Colonic mucosa (tissue), 4 donors: Measurements from ENCODE around the gene CEPT1. TPM values are rescaled to one million over a fixed set of nuclear protein-coding genes. Genes with fewer than 3 reads are reported as not detected.
"Not testable (repeated sequence)": the region's sequence is repeated elsewhere in the genome, so short reads cannot be mapped to it uniquely, and the experiment has no call there.

ENCODE experiments used
- DNase-seq: peaks from one replicate; pipeline ENCODE4 v3.0.0-alpha.2; 2020
- H3K27ac ChIP-seq: fragments of 200-600 bp; one replicate; pipeline ENCODE4 v1.8.0; 2021
- H3K27me3 ChIP-seq: fragments of 200-600 bp; one replicate; pipeline ENCODE4 v1.8.0; 2021
- H3K36me3 ChIP-seq: fragments of 200-600 bp; one replicate; pipeline ENCODE4 v1.8.0; 2021
- H3K4me1 ChIP-seq: fragments of 200-600 bp; one replicate; pipeline ENCODE4 v1.8.0; 2021; ENCODE audit warnings: mild to moderate bottlenecking
- H3K4me3 ChIP-seq: fragments of 200-600 bp; one replicate; pipeline ENCODE4 v1.8.0; 2021
- H3K9ac ChIP-seq, 2 donors: one replicate each; pipeline ENCODE4 v1.7.0; 2013; ENCODE audit warnings: control low read depth in 2 of 2, low read depth in 2 of 2, low read length in 2 of 2
- H3K9me3 ChIP-seq: fragments of 200-600 bp; one replicate; pipeline ENCODE4 v1.8.0; 2021
- CTCF ChIP-seq: fragments of 200-600 bp; IDR thresholded peaks from one replicate; pipeline ENCODE4 v1.8.0; 2022; ENCODE audit warnings: antibody characterized with exemption, mild to moderate bottlenecking
- intact Hi-C: fragments of 100-400 bp; cut with DNase I; formaldehyde crosslinking; loops from one replicate; pipeline ENCODE4 v1.14.1; 2022
- total RNA-seq, 2 donors: library from RNA; stranded (reverse); fragmentation: NEBNext Ultra II Directional in 1 of 2; extraction: Animal tissue kit (Norgen Biotek cat#: 25700) in 1 of 2; gene quantifications; one replicate each; pipeline ENCODE4 v1.2.1, GENCODE V29; 2021
- donor health status: healthy.
- donor health status: DM: no; HTN: no; CAD: no.
- donor health status: DM: no; HTN: no; CAD: no.

The CEPT1 gene
- 10 to 100 TPM; 35.7 to 38.7 TPM for total RNA-seq

DNA sequence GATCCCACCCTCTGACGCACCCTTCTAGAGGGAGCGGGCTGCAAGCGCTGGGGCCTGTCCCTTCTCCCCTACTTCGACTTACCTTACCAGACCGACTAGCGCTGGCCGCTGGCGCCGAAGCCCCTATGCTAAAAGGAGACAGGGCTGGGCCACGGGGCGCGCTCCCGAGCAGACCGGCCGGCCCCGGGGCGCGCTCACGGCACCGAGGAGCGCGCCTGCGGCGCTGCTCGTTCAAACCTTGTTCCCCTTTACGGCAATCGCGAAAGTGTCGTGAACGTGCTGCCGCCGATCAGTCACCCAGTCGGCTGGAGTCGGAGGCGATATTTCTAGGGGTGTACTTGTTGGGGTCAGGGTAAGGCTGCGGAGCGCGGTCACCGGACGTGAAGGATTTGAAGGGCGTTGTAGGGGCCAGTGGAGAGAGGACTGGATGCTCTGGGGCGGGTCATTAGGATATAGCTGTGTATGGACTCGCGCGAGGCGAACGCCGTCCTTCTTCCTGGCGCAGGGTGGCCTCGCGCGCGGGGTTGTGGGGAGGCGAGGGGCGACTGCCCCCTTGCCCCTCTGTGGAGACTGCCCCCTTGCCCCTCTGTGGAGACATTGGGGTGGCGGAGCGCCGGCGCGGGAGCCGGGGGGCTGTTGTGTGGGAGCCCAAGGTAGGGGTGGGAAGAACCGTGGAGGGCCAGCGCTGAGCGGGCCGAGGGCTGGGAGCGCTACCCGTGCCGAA is at the start of gene CEPT1, which contains the start of gene DRAM2:
Gene CEPT1, plus strand, starts transcription at position 268 of the 724 bp plus-strand sequence. CDS start 7,492 bp downstream, outside the sequence.
Gene DRAM2, minus strand, starts transcription at position 138 of the 724 bp plus-strand sequence. CDS start 8,539 bp downstream, outside the sequence.
- intact Hi-C loops: loop anchor here (10.0 kb wide), 1 partner anchor 85 kb away; the partner anchor contains the start of gene CHI3L2
- H3K4me3 ChIP-seq: peak within 1 kb of the TSS; percentile 81
- H3K9me3 ChIP-seq: no peaks in the 10 kb centered on the region

GRCh38 chr1:111095421-111095820 is 44.6 kb upstream of the CEPT1 start:
- H3K27me3 ChIP-seq, H3K4me1 ChIP-seq, DNase-seq, H3K9me3 ChIP-seq, H3K4me3 ChIP-seq, intact Hi-C loops, H3K9ac ChIP-seq, H3K27ac ChIP-seq, H3K36me3 ChIP-seq: not testable (repeated sequence)

More for the DNA sequence above, at the start of gene CEPT1, which contains the start of gene DRAM2:
- H3K9ac ChIP-seq: peak within 1 kb of the TSS; percentile 88 to 94
- DNase-seq: peak; percentile 98
- H3K4me1 ChIP-seq: no peaks in the 10 kb centered on the region
- no peaks in the 10 kb centered on the region for H3K27me3 ChIP-seq
- no peak for TF ChIP-seq CTCF
- peak within 1 kb of the TSS; percentile 90 for H3K27ac ChIP-seq
- no peaks in the 10 kb centered on the region for H3K36me3 ChIP-seq

GRCh38 chr1:111097356-111098099 is 42.5 kb upstream of the CEPT1 start:
- H3K36me3 ChIP-seq: no peaks in the 10 kb centered on the region
- H3K9me3 ChIP-seq: no peaks in the 10 kb centered on the region
- TF ChIP-seq CTCF: no peak
- H3K9ac ChIP-seq: no peak overlapping the region
- H3K27ac ChIP-seq: no peak overlapping the region
- no peak overlapping the region for H3K4me3 ChIP-seq
- H3K27me3 ChIP-seq: no peaks in the 10 kb centered on the region
- intact Hi-C loops: no loop called here
- DNase-seq: no peak
- H3K4me1 ChIP-seq: no peaks in the 10 kb centered on the region

DNA sequence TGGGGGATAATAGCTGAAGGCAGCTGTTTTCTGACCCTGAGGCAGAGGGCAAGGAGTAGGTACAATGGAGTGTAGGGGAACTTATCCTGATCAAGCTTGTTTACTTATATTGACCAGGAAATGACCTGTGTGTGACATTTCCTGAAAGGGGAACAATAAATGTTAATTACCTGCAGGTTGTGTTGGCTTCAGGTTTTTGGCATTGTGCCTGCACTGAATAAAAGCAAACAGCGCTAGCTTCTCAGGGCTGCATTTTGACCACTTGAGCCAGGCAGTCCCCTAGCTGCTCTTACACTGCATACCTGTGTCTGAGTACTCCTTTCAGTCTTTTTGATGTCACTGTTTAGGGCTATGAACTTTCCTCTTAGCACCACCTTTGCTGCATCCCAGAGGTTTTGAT is 40.7 kb upstream of the CEPT1 start:
- no peak for DNase-seq
- Histone ChIP-seq H3K27ac (no peak overlapping the region), H3K4me3 (no peak overlapping the region), H3K36me3 (no peaks in the 10 kb centered on the region), H3K4me1 (no peaks in the 10 kb centered on the region), H3K9me3 (no peaks in the 10 kb centered on the region), H3K9ac (no peak overlapping the region), H3K27me3 (no peaks in the 10 kb centered on the region)
- no peak for TF ChIP-seq CTCF
- intact Hi-C loops: no loop called here

GRCh38 chr1:111101854-111102642 is 38.0 kb upstream of the CEPT1 start:
- no peaks in the 10 kb centered on the region for H3K27me3 ChIP-seq

More at GRCh38 chr1:111101854-111102642, 38.0 kb upstream of the CEPT1 start:
- Histone ChIP-seq H3K4me1 (no peaks in the 10 kb centered on the region), H3K36me3 (no peaks in the 10 kb centered on the region), H3K9me3 (no peaks in the 10 kb centered on the region), H3K9ac (no peak overlapping the region), H3K4me3 (no peak overlapping the region), H3K27ac (no peak overlapping the region)
- peak; percentile 29 for DNase-seq
- TF ChIP-seq CTCF: no peak
- intact Hi-C loops: no loop called here
